RWPE2 (cell line): ENCODE data around the gene ESR2.

ENCODE experiments used
- ATAC-seq: fragments of 200-7000 bp; cut with Tn5 transposase; 3 replicates; pipeline ENCODE4 v1.9.1; 2021; ENCODE audit warnings: low read depth
- DNase-seq: peaks from one replicate; pipeline ENCODE4 v3.0.0-alpha.2; 2020; ENCODE audit warnings: low spot score
- H3K27ac ChIP-seq: fragments of 450-650 bp; 2 replicates; pipeline ENCODE4 v1.5.1; 2017; ENCODE audit warnings: mild to moderate bottlenecking; ENCODE audit not compliant: poor library complexity, severe bottlenecking
- H3K27me3 ChIP-seq: fragments of 250-450 bp; sonication (Bioruptor Pico); 2 replicates; pipeline ENCODE4 v1.5.1; 2021; ENCODE audit warnings: mild to moderate bottlenecking, moderate library complexity; ENCODE audit not compliant: insufficient read depth, poor library complexity, severe bottlenecking
- H3K36me3 ChIP-seq: fragments of 250-450 bp; sonication (Bioruptor Pico); 2 replicates; pipeline ENCODE4 v1.5.1; 2020; ENCODE audit warnings: low read depth, mild to moderate bottlenecking, moderate library complexity
- H3K4me1 ChIP-seq: fragments of 250-450 bp; sonication (Bioruptor Pico); 2 replicates; pipeline ENCODE4 v1.5.1; 2021; ENCODE audit warnings: mild to moderate bottlenecking, moderate library complexity; ENCODE audit not compliant: insufficient read depth, poor library complexity, severe bottlenecking
- H3K4me3 ChIP-seq: fragments of 250-450 bp; sonication (Bioruptor Pico); 2 replicates; pipeline ENCODE4 v1.5.1; 2021; ENCODE audit warnings: mild to moderate bottlenecking, moderate library complexity; ENCODE audit not compliant: severe bottlenecking
- H3K9me3 ChIP-seq: fragments of 250-450 bp; sonication (Bioruptor Pico); 2 replicates; pipeline ENCODE4 v1.5.1; 2021; ENCODE audit warnings: mild to moderate bottlenecking, moderate library complexity; ENCODE audit not compliant: severe bottlenecking
- TF ChIP-seq, protein P1 (sequence below): fragments of 450-650 bp; IDR thresholded peaks from one replicate; pipeline ENCODE4 v1.5.1; 2017; ENCODE audit warnings: mild to moderate bottlenecking, moderate library complexity; ENCODE audit not compliant: poor library complexity, severe bottlenecking

The ESR2 gene

GRCh38 chr14:64112867-64113678 is 181.1 kb downstream of the ESR2 start:
- TF ChIP-seq, protein P1, sequence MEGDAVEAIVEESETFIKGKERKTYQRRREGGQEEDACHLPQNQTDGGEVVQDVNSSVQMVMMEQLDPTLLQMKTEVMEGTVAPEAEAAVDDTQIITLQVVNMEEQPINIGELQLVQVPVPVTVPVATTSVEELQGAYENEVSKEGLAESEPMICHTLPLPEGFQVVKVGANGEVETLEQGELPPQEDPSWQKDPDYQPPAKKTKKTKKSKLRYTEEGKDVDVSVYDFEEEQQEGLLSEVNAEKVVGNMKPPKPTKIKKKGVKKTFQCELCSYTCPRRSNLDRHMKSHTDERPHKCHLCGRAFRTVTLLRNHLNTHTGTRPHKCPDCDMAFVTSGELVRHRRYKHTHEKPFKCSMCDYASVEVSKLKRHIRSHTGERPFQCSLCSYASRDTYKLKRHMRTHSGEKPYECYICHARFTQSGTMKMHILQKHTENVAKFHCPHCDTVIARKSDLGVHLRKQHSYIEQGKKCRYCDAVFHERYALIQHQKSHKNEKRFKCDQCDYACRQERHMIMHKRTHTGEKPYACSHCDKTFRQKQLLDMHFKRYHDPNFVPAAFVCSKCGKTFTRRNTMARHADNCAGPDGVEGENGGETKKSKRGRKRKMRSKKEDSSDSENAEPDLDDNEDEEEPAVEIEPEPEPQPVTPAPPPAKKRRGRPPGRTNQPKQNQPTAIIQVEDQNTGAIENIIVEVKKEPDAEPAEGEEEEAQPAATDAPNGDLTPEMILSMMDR, result no peak
- peak; percentile 66 for ATAC-seq
- H3K9me3 ChIP-seq, result no peaks in the 10 kb centered on the region
- peak overlapping the region; percentile 3 for H3K4me3 ChIP-seq
- H3K4me1 ChIP-seq, result peaks cover 73% of the 10 kb centered on the region
- H3K27ac ChIP-seq, result peak overlapping the region; percentile 100
- H3K36me3 ChIP-seq, result peaks cover 19% of the 10 kb centered on the region
- peak; percentile 77 for DNase-seq
- H3K27me3 ChIP-seq, result no peaks in the 10 kb centered on the region

- Histone ChIP-seq H3K27me3 (no peaks in the 10 kb centered on the region), H3K4me3 (no peak overlapping the region), H3K36me3 (peaks cover 15% of the 10 kb centered on the region; the same call in 1 of the 2 replicates), H3K9me3 (no peaks in the 10 kb centered on the region), H3K27ac (peak overlapping the region; percentile 100), H3K4me1 (peaks cover 63% of the 10 kb centered on the region)
- ATAC-seq (no peak; the same call in 2 of the 3 replicates), DNase-seq (no peak)
- TF ChIP-seq, protein P1, result no peak
Measured at GRCh38 chr14:64110802-64111201, 183.4 kb downstream of the ESR2 start.

DNA sequence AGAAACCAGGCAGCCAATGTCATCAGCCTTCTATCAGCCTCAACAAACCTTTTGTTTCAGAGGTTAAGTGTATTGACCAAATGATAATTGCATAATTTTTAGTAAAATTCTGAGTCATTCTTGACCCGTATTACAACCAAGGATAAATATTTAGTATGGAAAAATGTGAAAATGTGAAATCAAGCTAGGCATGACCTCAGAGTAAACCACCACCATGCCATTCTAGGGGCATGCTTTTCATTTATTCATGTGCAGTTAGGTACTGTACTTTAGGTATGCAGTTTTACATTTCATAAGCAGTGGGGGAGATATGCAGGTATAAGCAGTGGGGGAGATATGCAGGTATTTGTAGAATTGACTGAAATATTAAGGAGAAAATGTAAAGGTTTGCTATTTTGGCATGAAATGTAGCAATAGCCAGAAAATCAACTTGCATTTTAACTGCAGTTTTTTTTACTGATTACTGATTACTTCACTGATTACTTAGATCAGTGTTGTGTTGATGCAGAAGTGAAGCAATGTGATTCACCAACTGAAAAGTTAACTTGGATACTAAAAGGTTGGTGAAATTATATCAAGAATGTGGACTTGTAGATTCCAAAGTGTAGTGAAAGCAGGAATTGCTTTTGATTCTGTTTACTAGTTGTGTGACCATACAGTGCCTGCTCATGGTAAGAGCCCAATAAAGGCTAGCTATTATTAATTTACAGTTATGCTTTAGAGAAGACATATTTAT is 184.2 kb downstream of the ESR2 start:
- no peak overlapping the region for H3K4me3 ChIP-seq
- ATAC-seq (peak; percentile 55), DNase-seq (no peak)
- H3K4me1 ChIP-seq, result peaks cover 63% of the 10 kb centered on the region
- H3K36me3 ChIP-seq, result peaks cover 12% of the 10 kb centered on the region; the same call in 1 of the 2 replicates
- H3K27ac ChIP-seq, result peak overlapping the region; percentile 100
- TF ChIP-seq, protein P1, result no peak
- H3K27me3 ChIP-seq, result no peaks in the 10 kb centered on the region
- no peaks in the 10 kb centered on the region for H3K9me3 ChIP-seq

GRCh38 chr14:64107438-64107837 is 186.7 kb downstream of the ESR2 start:
- no peak for ATAC-seq
- TF ChIP-seq, protein P1, result no peak
- Histone ChIP-seq H3K36me3 (peaks cover 7% of the 10 kb centered on the region; the same call in 1 of the 2 replicates), H3K27ac (no peak overlapping the region), H3K9me3 (no peaks in the 10 kb centered on the region), H3K4me1 (peaks cover 41% of the 10 kb centered on the region), H3K4me3 (no peak overlapping the region), H3K27me3 (no peaks in the 10 kb centered on the region)
- no peak for DNase-seq

GRCh38 chr14:64098120-64098519 is 196.1 kb downstream of the ESR2 start:
- H3K4me3 ChIP-seq, result no peak overlapping the region
- no peaks in the 10 kb centered on the region for H3K27me3 ChIP-seq
- peaks cover 10% of the 10 kb centered on the region for H3K4me1 ChIP-seq
- H3K9me3 ChIP-seq, result no peaks in the 10 kb centered on the region
- no peak overlapping the region for H3K27ac ChIP-seq
- DNase-seq (no peak), ATAC-seq (no peak)
- H3K36me3 ChIP-seq, result no peaks in the 10 kb centered on the region
- TF ChIP-seq, protein P1, result no peak
